GM12875 (cell line): ENCODE measurements around the gene SHISAL2A.

Experiments
- H3K4me3 ChIP-seq: one replicate; pipeline ENCODE4 v1.5.1; 2011; ENCODE audit warnings: low read depth, low read length, control low read depth
- TF ChIP-seq, protein P1 (sequence below): IDR thresholded peaks from 2 replicates; pipeline ENCODE4 v1.5.1; 2011; ENCODE audit warnings: low read depth, mild to moderate bottlenecking, control low read depth, inconsistent platforms, low read length, moderate library complexity, borderline replicate concordance; ENCODE audit not compliant: insufficient read depth

The SHISAL2A gene

DNA sequence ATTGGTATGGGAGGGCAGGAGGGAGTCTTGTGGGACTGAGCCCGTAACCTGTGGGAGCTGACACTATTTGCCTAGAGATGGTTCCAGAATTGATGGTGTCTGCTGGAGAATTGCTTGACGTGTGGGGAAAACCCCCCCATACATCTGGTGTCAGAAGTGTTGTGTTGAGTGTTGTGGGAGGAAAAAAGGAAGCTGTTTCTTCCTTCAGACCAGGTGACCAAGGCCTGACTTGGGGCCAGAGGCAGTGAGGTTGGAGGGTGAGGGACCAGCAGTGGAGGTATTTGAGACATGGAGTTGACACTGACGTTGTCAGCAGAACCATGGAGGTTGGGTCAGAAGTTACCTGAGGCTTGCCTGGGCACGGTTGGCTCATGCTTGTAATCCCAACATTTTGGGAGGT lies 8.3 kb downstream of the SHISAL2A start:
- H3K4me3 ChIP-seq: no peak overlapping the region
- TF ChIP-seq, protein P1, sequence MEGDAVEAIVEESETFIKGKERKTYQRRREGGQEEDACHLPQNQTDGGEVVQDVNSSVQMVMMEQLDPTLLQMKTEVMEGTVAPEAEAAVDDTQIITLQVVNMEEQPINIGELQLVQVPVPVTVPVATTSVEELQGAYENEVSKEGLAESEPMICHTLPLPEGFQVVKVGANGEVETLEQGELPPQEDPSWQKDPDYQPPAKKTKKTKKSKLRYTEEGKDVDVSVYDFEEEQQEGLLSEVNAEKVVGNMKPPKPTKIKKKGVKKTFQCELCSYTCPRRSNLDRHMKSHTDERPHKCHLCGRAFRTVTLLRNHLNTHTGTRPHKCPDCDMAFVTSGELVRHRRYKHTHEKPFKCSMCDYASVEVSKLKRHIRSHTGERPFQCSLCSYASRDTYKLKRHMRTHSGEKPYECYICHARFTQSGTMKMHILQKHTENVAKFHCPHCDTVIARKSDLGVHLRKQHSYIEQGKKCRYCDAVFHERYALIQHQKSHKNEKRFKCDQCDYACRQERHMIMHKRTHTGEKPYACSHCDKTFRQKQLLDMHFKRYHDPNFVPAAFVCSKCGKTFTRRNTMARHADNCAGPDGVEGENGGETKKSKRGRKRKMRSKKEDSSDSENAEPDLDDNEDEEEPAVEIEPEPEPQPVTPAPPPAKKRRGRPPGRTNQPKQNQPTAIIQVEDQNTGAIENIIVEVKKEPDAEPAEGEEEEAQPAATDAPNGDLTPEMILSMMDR: no peak

DNA sequence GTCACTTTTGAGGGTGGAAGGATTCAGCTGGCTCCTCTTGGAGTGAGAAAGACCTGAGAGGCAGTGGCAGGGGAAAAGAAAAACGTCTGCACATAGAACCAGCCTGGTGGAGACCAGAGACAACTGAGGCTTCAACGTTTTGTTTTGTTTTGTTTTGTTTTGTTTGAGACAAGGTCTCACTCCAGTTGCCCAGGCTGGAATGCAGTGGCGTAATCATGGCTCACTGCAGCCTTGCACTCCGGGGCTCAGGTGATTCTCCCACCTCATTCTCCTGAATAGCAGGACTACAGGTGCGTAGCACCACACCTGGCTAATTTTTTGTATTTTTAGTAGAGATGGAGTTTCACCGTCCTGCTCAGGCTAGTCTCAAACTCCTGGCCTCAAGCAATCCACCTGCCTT lies 12.3 kb downstream of the SHISAL2A start:
- H3K4me3 ChIP-seq: no peak overlapping the region
- TF ChIP-seq, protein P1: no peak

DNA sequence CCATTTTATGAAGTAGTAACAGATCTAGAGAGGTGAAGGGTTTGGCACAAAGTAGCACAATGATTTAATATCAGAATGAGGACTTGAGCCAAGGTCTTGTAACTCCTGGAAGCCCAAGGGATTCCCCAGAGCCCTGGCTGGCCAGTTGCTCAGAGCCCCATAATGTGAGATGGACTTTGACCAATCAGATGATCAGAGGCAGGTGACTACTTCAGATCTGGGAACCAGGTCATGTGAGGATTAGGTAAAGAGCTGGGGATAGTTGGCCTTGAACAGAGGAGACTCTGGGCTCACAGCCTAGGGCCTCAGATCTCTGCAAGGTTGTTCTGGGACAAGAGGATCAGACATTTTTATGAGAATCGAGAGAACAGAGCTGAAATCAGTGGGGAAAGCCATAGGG lies 18.9 kb downstream of the SHISAL2A start:
- no peak overlapping the region for H3K4me3 ChIP-seq
- TF ChIP-seq, protein P1: no peak

DNA sequence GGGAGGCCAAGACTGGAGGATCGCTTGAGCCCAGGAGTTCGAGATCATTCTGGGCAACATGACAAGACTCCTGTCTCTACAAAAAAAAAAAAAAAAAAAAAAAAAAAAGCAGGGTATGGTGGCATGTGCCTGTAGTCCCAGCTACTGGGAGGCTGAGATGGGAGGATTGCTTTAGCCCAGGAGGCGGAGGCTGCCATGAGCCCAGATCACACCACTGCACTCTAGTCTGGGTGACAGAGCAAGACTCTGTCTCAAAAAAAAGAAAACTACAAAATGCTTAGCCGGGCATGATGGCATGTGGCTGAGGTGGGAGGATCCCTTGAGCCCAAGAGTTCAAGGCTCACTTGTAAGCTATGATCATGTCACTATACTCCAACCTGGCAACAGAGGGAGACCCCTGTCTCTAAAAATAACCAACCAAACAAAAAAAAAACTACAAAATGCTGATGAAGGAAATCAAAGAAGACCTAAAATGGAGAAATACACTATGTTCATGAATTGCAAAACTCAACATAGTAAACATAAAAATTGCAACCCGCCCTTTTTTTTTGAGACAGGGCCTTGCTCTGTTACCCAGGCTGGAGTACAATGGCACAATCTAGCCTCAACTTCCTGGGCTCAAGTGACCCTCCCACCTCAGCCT lies 20.4 kb downstream of the SHISAL2A start:
- TF ChIP-seq, protein P1: no peak
- no peak overlapping the region for H3K4me3 ChIP-seq

DNA sequence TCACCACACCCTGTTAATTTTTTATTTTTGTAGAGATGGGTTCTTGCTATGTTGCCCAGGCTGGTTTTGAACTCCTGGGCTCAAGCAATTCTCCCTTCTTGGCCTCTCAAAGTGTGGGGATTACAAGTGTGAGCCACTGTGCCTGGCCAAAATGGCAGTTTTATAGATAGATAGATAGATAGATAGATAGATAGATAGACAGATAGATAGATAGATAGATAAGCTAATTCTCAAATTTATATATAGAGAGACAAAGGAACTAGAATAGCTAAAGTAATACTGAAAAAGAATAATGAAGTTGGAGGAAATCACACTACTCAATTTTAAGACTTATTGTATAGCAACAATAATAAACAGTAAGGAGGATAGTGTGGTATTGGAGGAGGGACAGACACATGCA lies 21.1 kb downstream of the SHISAL2A start:
- TF ChIP-seq, protein P1: no peak
- H3K4me3 ChIP-seq: no peak overlapping the region

DNA sequence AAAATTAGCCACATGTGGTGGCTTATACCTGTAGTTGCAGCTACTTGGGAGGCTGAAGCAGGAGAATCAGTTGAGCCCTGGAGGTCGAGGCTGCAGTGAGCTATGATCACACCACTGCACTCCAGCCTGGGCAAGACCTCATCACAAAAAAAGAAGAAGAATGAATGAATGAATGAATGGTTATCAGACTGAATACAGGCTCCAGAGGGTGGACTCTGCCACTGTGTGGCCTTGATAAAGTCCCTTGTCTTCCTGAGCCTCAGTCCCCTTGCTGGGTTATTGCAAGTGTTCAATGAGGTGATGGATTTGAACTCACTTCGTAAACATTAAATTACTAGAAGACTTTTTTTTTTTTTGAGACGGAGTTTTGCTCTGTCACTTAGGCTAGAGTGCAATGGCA lies 24.7 kb downstream of the SHISAL2A start:
- H3K4me3 ChIP-seq: no peak overlapping the region
- TF ChIP-seq, protein P1: no peak

DNA sequence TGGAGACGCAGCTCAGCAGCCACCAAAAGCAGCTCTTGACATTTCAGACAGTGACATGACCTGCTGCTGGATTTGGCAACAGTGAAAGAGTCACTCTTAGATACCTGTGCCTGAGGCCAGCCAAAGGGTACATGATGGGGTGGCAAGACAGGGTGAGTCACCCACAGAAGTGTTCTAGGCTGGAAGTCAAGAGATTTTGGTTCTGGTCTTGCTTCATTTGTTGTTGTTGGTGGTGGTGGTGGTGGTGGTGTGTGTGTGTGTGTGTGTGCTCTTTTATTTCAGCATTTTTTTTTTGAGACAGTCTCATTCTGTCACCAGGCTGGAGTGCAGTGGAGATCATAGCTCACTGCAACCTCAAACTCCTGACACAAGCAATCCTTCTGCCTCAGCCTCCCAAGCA lies 25.8 kb downstream of the SHISAL2A start:
- TF ChIP-seq, protein P1: no peak

More for the DNA sequence above, 25.8 kb downstream of the SHISAL2A start:
- no peak overlapping the region for H3K4me3 ChIP-seq
